Neural cell (in vitro differentiated cells): ENCODE data around the gene MRPL11.

Source experiments
- EZH2 ChIP-seq: fragments of 200-600, 300-800 bp; shearing (Covaris generic), sonication (generic); IDR thresholded peaks from 2 replicates; pipeline ENCODE4 v1.6.1; 2014; ENCODE audit warnings: antibody characterized with exemption, low read length, borderline replicate concordance, mild to moderate bottlenecking; ENCODE audit not compliant: insufficient read depth, poor library complexity, severe bottlenecking
- RAD21 ChIP-seq: fragments of 450-650 bp; conservative IDR thresholded peaks from 2 replicates; pipeline ENCODE4 v1.6.1; 2014; ENCODE audit warnings: antibody characterized with exemption, mild to moderate bottlenecking, moderate library complexity
- TF ChIP-seq, protein P1 (sequence below): fragments of 450-650 bp; IDR thresholded peaks from 2 replicates; pipeline ENCODE4 v1.5.1; 2014; ENCODE audit warnings: antibody characterized with exemption, mild to moderate bottlenecking, moderate library complexity; ENCODE audit not compliant: poor library complexity, severe bottlenecking
- TF ChIP-seq, protein P2 (sequence below): IDR thresholded peaks from 2 replicates; pipeline ENCODE4 v1.6.1; 2012; ENCODE audit warnings: borderline replicate concordance

DNA sequence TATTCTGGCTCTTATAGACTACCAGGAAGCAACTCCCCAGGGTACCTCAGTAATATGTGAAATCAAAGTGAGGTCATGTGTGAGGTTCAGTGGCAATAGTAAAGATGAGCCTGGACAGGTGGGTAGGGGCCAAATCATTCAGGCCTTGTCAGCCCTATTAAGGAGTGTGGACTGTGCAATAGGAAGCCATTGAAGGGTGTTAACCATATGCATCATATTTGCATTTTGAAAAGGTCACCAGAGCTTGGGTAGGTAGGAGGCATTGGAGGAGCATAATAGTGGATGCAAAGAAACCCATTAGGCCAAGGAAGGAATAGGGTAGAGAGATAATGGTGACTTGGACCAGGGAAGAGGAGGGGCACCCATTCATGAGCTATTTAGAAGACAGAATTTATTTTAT is 8.4 kb upstream of the MRPL11 start:
- TF ChIP-seq, protein P1, sequence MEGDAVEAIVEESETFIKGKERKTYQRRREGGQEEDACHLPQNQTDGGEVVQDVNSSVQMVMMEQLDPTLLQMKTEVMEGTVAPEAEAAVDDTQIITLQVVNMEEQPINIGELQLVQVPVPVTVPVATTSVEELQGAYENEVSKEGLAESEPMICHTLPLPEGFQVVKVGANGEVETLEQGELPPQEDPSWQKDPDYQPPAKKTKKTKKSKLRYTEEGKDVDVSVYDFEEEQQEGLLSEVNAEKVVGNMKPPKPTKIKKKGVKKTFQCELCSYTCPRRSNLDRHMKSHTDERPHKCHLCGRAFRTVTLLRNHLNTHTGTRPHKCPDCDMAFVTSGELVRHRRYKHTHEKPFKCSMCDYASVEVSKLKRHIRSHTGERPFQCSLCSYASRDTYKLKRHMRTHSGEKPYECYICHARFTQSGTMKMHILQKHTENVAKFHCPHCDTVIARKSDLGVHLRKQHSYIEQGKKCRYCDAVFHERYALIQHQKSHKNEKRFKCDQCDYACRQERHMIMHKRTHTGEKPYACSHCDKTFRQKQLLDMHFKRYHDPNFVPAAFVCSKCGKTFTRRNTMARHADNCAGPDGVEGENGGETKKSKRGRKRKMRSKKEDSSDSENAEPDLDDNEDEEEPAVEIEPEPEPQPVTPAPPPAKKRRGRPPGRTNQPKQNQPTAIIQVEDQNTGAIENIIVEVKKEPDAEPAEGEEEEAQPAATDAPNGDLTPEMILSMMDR, result no peak
- no peak for TF ChIP-seq EZH2
- TF ChIP-seq, protein P2, sequence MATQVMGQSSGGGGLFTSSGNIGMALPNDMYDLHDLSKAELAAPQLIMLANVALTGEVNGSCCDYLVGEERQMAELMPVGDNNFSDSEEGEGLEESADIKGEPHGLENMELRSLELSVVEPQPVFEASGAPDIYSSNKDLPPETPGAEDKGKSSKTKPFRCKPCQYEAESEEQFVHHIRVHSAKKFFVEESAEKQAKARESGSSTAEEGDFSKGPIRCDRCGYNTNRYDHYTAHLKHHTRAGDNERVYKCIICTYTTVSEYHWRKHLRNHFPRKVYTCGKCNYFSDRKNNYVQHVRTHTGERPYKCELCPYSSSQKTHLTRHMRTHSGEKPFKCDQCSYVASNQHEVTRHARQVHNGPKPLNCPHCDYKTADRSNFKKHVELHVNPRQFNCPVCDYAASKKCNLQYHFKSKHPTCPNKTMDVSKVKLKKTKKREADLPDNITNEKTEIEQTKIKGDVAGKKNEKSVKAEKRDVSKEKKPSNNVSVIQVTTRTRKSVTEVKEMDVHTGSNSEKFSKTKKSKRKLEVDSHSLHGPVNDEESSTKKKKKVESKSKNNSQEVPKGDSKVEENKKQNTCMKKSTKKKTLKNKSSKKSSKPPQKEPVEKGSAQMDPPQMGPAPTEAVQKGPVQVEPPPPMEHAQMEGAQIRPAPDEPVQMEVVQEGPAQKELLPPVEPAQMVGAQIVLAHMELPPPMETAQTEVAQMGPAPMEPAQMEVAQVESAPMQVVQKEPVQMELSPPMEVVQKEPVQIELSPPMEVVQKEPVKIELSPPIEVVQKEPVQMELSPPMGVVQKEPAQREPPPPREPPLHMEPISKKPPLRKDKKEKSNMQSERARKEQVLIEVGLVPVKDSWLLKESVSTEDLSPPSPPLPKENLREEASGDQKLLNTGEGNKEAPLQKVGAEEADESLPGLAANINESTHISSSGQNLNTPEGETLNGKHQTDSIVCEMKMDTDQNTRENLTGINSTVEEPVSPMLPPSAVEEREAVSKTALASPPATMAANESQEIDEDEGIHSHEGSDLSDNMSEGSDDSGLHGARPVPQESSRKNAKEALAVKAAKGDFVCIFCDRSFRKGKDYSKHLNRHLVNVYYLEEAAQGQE, result no peak
- no peak for TF ChIP-seq RAD21
